ENCODE measurements around the gene IFNA14.
"Not testable (repeated sequence)": the region's sequence is repeated elsewhere in the genome, so short reads cannot be mapped to it uniquely, and the experiment has no call there.

Gene IFNA14

GRCh38 chr9:21194867-21195776 lies 44.7 kb downstream of the IFNA14 start:
- H3K27me3 ChIP-seq (replicated peaks; ENCODE audit: insufficient read depth, low read length); H3F3A ChIP-seq (ENCODE audit: insufficient read depth, low read length); H3K9ac ChIP-seq (ENCODE audit: low read length); H3K9me2 ChIP-seq (replicated peaks; ENCODE audit: insufficient read depth, low read length); H3K4me1 ChIP-seq (ENCODE audit: low read length); H3K4me3 ChIP-seq (ENCODE audit: low read length); H3K4me2 ChIP-seq (ENCODE audit: low read depth, low read length); H3K79me2 ChIP-seq (ENCODE audit: low read length); H4K20me1 ChIP-seq (ENCODE audit: insufficient read depth, low read length); H2AFZ ChIP-seq (ENCODE audit: low read length); H3K9me3 ChIP-seq (replicated peaks; ENCODE audit: insufficient read depth, low read length); H3K27ac ChIP-seq (ENCODE audit: low read length); H3K36me3 ChIP-seq (replicated peaks; ENCODE audit: insufficient read depth, low read length): not testable (repeated sequence)
- DNase-seq: peak; percentile 26
- peak; percentile 36 for TF ChIP-seq CTCF (IDR thresholded peaks at IDR 0.05; ENCODE audit: low read length)
